GM21786 (cell line): ENCODE data around the gene SH3RF3.

ENCODE experiments used
- ATAC-seq: cut with Tn5 transposase; IDR thresholded peaks from one replicate; pipeline ENCODE4 v1.9.1; 2021; ENCODE audit not compliant: unreplicated experiment

SH3RF3 gene

GRCh38 chr2:109444916-109445315, 315.9 kb downstream of the SH3RF3 start:
- ATAC-seq: no peak

DNA sequence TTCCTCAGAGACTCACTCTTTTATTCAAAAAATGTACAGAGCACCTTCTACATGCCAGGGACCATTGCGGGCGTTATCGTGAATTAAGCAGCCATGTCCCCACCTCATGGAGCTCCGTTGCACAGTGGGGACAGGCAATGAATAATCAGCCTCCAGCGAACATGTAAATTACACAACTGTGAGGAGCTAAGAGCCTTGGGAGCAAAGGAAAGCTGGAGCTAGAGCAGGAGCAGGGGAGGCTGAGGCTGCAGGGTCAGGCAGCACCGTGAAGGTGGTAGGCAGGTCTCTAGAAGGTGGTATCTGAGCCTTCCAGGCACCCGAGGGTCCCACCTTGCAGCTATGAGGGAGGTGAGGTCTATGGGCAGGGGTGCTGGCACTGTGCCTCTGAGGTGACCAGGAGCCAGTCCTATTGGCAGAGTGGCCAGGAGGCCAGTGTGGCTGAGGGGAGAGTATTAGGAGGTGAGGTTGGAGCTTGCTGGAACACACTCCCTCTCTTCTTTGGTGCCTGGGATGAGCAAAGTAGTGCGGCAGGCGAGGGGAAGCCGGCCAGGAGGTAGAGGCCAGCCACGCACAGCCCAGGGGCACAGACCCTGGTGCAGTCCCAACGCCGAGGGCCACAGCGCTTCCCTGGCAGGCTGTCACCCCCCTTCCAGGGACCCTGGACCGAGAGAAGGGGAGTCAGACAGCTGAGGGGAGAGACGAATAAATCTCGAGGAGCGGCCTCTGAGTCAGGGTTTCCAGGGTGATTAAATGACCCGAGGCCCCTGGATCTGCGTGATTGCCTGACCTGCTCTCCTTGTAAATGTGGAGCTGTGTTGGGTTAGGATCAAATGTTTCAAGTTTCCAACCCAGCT, 317.5 kb downstream of the SH3RF3 start:
- no peak for ATAC-seq

DNA sequence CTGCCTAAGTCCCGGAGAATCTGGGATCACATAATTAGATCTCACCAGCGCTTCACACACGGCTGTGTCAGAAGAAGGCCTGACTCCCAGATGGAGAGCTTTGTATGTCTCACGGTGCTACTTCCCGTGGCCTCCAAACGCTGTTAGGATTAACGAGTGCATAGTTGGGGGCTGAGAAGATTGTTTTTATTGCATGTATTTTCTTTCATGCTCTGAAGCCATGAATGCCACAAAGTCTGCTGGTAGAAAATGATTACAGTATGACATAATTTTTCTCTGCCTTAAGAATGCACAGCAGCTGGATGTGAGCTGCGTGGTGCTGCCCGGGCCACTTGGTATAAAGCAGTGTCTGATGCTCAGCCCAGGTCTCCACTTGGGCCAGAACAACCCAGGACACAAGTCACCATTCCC, 318.3 kb downstream of the SH3RF3 start:
- ATAC-seq: no peak

GRCh38 chr2:109447776-109448175, 318.8 kb downstream of the SH3RF3 start:
- ATAC-seq: no peak

DNA sequence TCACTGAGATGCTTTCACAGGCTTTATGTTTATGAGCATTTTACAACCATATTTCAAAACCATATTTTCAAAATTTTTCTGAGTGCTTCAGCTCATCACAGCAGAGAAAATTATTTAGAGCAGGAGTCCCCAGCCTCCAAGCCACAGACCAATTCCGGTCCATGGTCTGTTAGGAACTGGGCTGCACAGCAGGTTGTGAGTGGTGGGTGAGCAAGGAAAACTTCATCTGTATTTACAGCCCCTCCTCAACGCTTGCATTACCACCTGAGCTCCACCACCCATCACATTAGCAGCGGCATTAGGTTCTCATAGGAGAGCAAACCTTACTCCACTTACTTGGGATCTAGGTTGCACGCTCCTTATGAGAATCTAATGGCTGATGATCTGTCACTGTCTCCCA, 319.2 kb downstream of the SH3RF3 start:
- no peak for ATAC-seq

- no peak for ATAC-seq
These were observed 320.2 kb downstream of the SH3RF3 start for GRCh38 chr2:109448946-109449788.

GRCh38 chr2:109450574-109451273, 321.7 kb downstream of the SH3RF3 start:
- ATAC-seq: no peak

GRCh38 chr2:109451671-109452070, 322.7 kb downstream of the SH3RF3 start:
- no peak for ATAC-seq

GRCh38 chr2:109452318-109453305, 323.6 kb downstream of the SH3RF3 start:
- no peak for ATAC-seq

GRCh38 chr2:109453371-109453995, 324.5 kb downstream of the SH3RF3 start:
- ATAC-seq: no peak

- ATAC-seq: no peak
These were observed 325.3 kb downstream of the SH3RF3 start for GRCh38 chr2:109454304-109454703.

GRCh38 chr2:109454765-109455394, 325.9 kb downstream of the SH3RF3 start:
- no peak for ATAC-seq

DNA sequence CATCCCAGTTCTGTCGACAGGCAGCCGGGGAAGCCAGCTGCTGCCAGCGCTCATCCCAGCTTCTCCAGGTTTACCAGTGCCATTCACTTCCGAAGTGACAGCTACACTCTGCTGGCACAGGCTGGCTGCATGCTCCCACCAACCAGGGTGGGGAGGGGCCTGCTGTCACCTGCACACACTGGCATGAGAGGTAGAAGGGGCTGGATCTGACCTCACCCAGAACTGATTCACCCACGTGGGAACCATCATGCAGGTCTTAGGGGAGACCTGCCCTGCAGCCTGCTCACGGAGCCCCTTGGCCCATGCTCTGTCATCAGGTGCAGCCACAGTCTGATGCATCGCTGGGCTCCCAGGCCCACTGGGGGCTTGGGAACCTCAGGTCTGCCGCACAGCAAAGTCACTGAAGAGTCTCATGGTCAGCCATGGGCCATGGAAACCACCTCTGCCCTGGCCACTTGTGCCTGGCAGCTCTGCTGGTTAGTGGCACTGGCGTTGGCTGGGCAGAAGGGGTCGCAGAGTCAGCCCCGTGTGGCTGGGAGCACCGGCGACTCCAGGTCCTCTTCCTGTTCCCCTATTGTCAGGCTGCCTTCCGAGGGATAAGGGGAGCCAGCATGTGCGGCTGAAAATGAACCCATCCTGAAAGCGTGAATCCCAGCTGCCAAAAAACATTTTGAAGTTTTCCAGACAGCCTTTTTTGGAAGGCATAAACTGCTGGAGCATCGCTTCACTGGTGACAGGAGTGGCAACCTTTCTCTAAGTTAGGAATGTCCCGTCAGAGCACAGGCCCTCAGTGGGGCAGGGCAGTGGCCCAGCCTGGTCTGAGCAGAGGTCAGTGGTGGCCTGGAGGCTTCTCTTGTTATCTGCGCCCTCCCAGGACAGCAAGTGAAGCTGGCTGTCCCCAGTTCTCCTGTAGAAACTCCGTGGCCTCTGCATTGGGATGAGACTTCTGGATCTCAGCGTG, 327.0 kb downstream of the SH3RF3 start:
- ATAC-seq: no peak

GRCh38 chr2:109456776-109457175, 327.8 kb downstream of the SH3RF3 start:
- no peak for ATAC-seq

DNA sequence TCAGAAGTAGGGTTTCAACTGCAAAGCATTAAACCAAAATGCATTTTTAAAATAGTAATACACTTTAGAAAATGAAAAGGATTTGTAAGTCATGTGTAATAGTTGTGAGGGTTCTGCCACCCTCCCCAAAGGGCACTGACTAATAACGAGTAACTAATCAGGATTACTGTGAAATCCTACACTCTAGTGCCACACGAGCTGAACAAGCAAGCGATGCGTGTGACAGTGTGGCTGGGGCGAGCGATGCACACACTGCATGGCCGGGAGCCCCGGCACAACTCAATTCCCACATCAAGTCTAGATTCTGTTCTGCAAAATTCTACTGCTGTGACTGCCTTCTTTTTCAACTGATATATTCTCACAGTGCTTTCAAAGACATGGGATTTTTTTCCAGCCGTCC, 328.4 kb downstream of the SH3RF3 start:
- ATAC-seq: no peak

DNA sequence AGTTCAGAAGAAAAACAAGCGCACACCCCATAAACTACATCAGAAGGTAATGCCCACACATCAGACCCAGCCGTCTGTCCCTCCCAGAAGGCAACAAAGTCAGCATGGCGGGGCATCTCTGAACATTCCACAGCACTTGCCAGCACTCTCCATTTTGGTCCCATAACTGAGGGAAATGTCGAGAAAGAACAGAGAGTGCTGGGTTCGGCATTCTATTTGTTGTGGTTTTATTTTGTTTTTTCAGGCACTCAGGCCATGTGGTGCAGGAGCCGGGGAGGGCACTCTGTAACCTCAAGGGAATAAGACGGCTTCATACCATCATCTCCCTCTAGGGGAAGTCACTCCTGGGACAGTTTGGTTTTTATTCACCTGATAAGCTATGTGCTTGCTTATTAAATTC, 328.8 kb downstream of the SH3RF3 start:
- no peak for ATAC-seq

DNA sequence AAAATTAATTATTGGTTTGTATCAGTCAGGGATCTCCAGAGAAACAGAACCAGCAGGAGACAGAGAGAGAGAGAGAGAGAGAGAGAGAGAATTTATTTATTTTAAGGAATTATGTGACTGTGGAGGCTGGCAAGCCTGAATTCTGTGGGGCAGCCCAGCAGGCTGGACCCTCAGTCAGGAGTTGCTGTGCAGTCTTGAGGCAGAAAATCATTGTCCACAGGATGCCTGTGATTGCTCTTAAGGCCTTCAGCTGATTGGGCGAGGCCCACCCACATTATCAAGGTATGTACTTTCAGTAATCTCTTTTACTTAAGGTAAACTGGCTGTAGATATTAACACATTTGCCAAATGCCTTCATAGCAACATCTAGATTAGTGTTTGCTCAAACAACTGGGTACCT, 329.5 kb downstream of the SH3RF3 start:
- no peak for ATAC-seq

- ATAC-seq: no peak
These were observed 330.5 kb downstream of the SH3RF3 start for GRCh38 chr2:109459485-109459884.
